Gastroesophageal sphincter (tissue), 4 donors: ENCODE data around the gene POLDIP2. TPM values are rescaled to one million over a fixed set of nuclear protein-coding genes. Genes with fewer than 3 reads are reported as not detected.
A peak's percentile ranks its signal among the peaks of the same experiment; 100 is the strongest.

Source experiments
- ATAC-seq: fragments of 150-250 bp; one replicate; pipeline ENCODE4 v1.9.1; 2016; ENCODE audit warnings: mild to moderate bottlenecking, moderate library complexity
- H3K27ac ChIP-seq, 4 donors: fragments of 200-600 bp; sonication (generic) in 3 of 4; 1 replicate in 3 of 4; 2 replicates in 1 of 4; pipeline ENCODE4 v1.5.1; 2016 to 2019
- H3K27me3 ChIP-seq: fragments of 200-600 bp; sonication (generic); one replicate; pipeline ENCODE4 v1.5.1; 2019
- H3K36me3 ChIP-seq, 2 donors: fragments of 200-600 bp; sonication (generic); one replicate each; pipeline ENCODE4 v1.5.1; 2019; ENCODE audit warnings: control low read depth in 1 of 2
- H3K4me1 ChIP-seq, 3 donors: fragments of 200-600 bp; sonication (generic); 1 replicate in 2 of 3; 2 replicates in 1 of 3; pipeline ENCODE4 v1.5.1; 2016 to 2019; ENCODE audit warnings: control low read depth in 2 of 3
- H3K4me3 ChIP-seq, 2 donors: fragments of 200-600 bp; sonication (generic); one replicate each; pipeline ENCODE4 v1.5.1; 2019; ENCODE audit warnings: mild to moderate bottlenecking in 1 of 2, moderate library complexity in 1 of 2
- H3K9me3 ChIP-seq, 3 donors: fragments of 200-600 bp; sonication (generic); one replicate each; pipeline ENCODE4 v1.5.1; 2017 to 2019; ENCODE audit warnings: control low read depth in 2 of 3
- EP300 ChIP-seq: sonication (generic); formaldehyde crosslinking; IDR thresholded peaks from one replicate; pipeline ENCODE4 v1.6.1; 2017; ENCODE audit warnings: antibody characterized with exemption, mild to moderate bottlenecking
- POLR2A ChIP-seq, 2 donors: fragments of 450-650 bp; IDR thresholded peaks; one replicate each; pipeline ENCODE4 v1.6.1; 2017; ENCODE audit warnings: antibody characterized with exemption in 2 of 2, mild to moderate bottlenecking in 2 of 2, moderate library complexity in 1 of 2
- POLR2AphosphoS5 ChIP-seq: sonication (generic); formaldehyde crosslinking; IDR thresholded peaks from one replicate; pipeline ENCODE4 v1.6.1; 2017; ENCODE audit warnings: antibody characterized with exemption
- WGBS, 2 donors: methylation state at CpG; one replicate each; pipeline ENCODE4 v1.1.5; 2018; ENCODE audit warnings: low coverage in 1 of 2; 5-methylcytosine and 5-hydroxymethylcytosine counted together
- total RNA-seq, 4 donors: library from RNA; depleted of rRNA; stranded (reverse); fragments of >200 nt; gene quantifications; one replicate each; pipeline ENCODE4 v1.1.0, GENCODE V29; 2016
- TF ChIP-seq, protein P1 (sequence below), 4 experiments: fragments of 200-600 bp in 2 of 4; fragments of 450-650 bp in 2 of 4; sonication (generic) in 1 of 4; IDR thresholded peaks; one replicate each; pipeline ENCODE4 v1.5.1; 2017 to 2019; ENCODE audit warnings: antibody characterized with exemption in 4 of 4, mild to moderate bottlenecking in 2 of 4, moderate library complexity in 2 of 4

POLDIP2 gene
- total RNA-seq, 4 donors from 2014 or later, result 71.1 to 108 (median 77.8) TPM

- Histone ChIP-seq H3K36me3 (no peaks in the 10 kb centered on the region), H3K4me1 (peaks cover 0 to 24% (median 8%) of the 10 kb centered on the region in 3 donors), H3K4me3 (peak within 1 kb of the TSS; percentile 36 to 64), H3K9me3 (no peaks in the 10 kb centered on the region), H3K27ac (peak within 1 kb of the TSS; percentile 11 to 83 (median 74)), H3K27me3 (no peaks in the 10 kb centered on the region)
- ATAC-seq, result peak; percentile 99
- TF ChIP-seq POLR2A (IDR thresholded peaks at IDR 0.05) (no peak), EP300 (no peak), POLR2AphosphoS5 (peak; percentile 35)
- TF ChIP-seq, protein P1, sequence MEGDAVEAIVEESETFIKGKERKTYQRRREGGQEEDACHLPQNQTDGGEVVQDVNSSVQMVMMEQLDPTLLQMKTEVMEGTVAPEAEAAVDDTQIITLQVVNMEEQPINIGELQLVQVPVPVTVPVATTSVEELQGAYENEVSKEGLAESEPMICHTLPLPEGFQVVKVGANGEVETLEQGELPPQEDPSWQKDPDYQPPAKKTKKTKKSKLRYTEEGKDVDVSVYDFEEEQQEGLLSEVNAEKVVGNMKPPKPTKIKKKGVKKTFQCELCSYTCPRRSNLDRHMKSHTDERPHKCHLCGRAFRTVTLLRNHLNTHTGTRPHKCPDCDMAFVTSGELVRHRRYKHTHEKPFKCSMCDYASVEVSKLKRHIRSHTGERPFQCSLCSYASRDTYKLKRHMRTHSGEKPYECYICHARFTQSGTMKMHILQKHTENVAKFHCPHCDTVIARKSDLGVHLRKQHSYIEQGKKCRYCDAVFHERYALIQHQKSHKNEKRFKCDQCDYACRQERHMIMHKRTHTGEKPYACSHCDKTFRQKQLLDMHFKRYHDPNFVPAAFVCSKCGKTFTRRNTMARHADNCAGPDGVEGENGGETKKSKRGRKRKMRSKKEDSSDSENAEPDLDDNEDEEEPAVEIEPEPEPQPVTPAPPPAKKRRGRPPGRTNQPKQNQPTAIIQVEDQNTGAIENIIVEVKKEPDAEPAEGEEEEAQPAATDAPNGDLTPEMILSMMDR (IDR thresholded peaks at IDR 0.05), result peak in 1 of 4 experiments; percentile 32
- whole genome bisulfite sequencing, 2 donors, result 0% methylated on average over 7 to 18 of the region's 72 CpGs
Measured at GRCh38 chr17:28318759-28319597, 38.3 kb downstream of the POLDIP2 start, which contains the start of gene TMEM97. Gene TMEM97 (plus strand): TSS chr17:28319200. CDS start chr17:28319240, 40 bp downstream.

DNA sequence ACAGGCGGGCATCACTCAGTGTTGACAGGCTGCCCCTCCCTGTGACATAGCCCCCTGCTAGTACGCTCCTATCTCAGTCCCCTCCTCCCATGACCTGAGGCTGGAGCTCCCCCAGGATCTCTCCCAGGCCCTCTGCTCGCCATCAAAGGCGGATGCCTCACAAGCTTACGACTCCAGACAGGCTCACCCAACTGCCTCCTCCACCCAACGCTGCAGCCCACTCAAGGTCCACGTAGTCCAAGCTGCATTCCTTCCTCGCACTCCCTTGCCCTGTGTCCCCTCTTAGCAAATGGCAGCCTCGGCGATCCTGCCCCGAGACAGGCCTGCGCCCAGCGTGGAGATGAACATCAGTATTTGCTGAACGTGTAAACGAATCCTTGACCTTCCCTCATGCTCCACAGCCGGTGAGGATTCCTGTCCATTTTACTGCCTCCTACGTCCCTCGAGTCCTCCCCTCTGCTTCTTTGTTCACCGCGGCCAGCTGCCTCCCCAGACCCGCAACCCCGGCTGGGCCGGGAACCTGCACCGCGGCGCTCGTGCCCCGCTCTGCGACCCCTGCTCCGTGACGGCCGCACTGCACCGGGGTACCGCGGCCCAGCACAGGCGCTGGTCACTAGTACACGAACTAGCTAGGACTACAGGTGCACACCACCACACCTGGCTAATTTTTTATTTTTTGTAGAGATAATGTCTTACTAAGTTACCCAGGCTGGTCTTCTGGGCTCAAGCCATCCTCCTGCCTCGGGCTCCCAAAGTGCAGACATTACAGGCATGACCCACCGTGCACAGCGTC, 39.2 kb downstream of the POLDIP2 start:
- 7 to 32% methylated on average over 11 to 14 of the region's 40 CpGs for WGBS, 2 donors
- Histone ChIP-seq H3K9me3 (no peaks in the 10 kb centered on the region), H3K36me3 (no peaks in the 10 kb centered on the region), H3K27ac (peak overlapping the region in 3 of 4 donors; percentile 55 to 83 (median 76)), H3K4me1 (peaks cover 0 to 24% (median 8%) of the 10 kb centered on the region in 3 donors), H3K4me3 (peak overlapping the region; percentile 36 to 64), H3K27me3 (no peaks in the 10 kb centered on the region)
- TF ChIP-seq POLR2AphosphoS5, result no peak
- TF ChIP-seq, protein P1 (IDR thresholded peaks at IDR 0.05), result no peak
- no peak for TF ChIP-seq POLR2A (IDR thresholded peaks at IDR 0.05)
- TF ChIP-seq EP300, result no peak
- no peak for ATAC-seq

GRCh38 chr17:28317099-28317965, 40.0 kb downstream of the POLDIP2 start:
- TF ChIP-seq POLR2A (IDR thresholded peaks at IDR 0.05) (no peak), EP300 (no peak)
- TF ChIP-seq, protein P1 (IDR thresholded peaks at IDR 0.05), result no peak
- ATAC-seq, result no peak

GRCh38 chr17:28315846-28316705, 41.3 kb downstream of the POLDIP2 start:
- Histone ChIP-seq H3K9me3 (no peaks in the 10 kb centered on the region), H3K4me3 (no peak overlapping the region), H3K27me3 (no peaks in the 10 kb centered on the region), H3K4me1 (peaks cover 0 to 24% (median 8%) of the 10 kb centered on the region in 3 donors), H3K27ac (no peak overlapping the region), H3K36me3 (no peaks in the 10 kb centered on the region)
- 73 to 100% methylated on average over 3 of the region's 4 CpGs for WGBS, 2 donors
- TF ChIP-seq, protein P1 (IDR thresholded peaks at IDR 0.05), result no peak
- TF ChIP-seq POLR2AphosphoS5, result no peak
- no peak for TF ChIP-seq EP300
- TF ChIP-seq POLR2A (IDR thresholded peaks at IDR 0.05), result no peak
- no peak for ATAC-seq

More at GRCh38 chr17:28317099-28317965, 40.0 kb downstream of the POLDIP2 start:
- Histone ChIP-seq H3K27me3 (no peaks in the 10 kb centered on the region), H3K9me3 (no peaks in the 10 kb centered on the region), H3K36me3 (no peaks in the 10 kb centered on the region), H3K27ac (no peak overlapping the region), H3K4me3 (no peak overlapping the region), H3K4me1 (peaks cover 0 to 24% (median 8%) of the 10 kb centered on the region in 3 donors)
- 80 to 82% methylated on average over 5 to 16 of the region's 21 CpGs for WGBS, 2 donors
